ENCODE results near the gene NDUFA3. TPM values are rescaled to one million over a fixed set of nuclear protein-coding genes. Genes with fewer than 3 reads are reported as not detected.

Gene NDUFA3
- total RNA-seq, 1 donor from 2014 or later: 503 TPM

DNA sequence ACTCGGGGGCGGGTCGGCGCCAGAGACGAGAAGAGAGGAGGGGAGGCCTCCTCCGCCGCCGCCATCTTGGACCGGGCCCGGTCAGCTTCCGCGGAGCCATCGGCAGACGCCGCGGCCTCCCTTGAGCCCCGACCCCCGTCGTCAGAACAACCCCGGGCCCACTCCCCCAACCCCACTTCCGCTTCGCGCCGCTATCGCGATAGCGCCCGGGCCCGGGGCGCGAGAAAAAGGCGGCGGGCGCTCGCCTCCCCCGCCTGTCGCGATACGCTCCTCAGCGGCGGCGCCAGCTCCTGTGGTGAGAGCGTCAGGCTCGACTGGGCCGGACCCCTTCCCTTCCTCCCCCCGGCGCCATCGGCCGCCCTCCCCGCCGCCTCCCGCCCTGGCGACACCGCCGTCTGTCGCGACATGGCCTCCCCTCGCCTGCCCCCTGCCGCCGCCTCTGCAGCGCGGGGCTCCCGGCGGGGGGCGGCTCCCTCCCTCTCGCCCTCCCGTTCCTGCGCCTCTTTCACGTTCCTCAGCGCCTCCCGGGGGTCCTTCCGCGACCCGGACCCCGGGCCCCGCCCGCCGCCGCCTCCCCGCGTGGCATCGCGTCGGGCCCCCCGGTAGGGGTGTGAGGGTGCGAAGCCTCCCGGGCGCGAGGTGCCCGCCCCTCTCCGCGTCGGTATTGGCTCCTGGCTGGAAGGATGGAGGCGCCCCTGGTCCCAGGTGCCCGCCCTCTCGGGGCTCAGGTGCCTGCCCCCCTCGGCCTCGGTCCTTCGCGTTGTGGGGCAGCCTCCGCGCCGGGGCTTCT is 35.2 kb downstream of the NDUFA3 start, which contains the start of gene CNOT3:
TSS of gene CNOT3 (plus strand) at position 64 of the 790 bp plus-strand sequence. CDS start 5,217 bp downstream, outside the sequence.
- Histone ChIP-seq H3K4me3 (peak within 1 kb of the TSS; percentile 99), H3K27ac (replicated peaks) (peak within 1 kb of the TSS; percentile 97), H3K9me3 (replicated peaks) (no peaks in the 10 kb centered on the region), H3K36me3 (peaks cover 5% of the 10 kb centered on the region), H3K27me3 (ENCODE audit: low read depth) (no peaks in the 10 kb centered on the region), H3K4me1 (peaks cover 57% of the 10 kb centered on the region)
- DNase-seq: no peak
- TF ChIP-seq, protein P1, sequence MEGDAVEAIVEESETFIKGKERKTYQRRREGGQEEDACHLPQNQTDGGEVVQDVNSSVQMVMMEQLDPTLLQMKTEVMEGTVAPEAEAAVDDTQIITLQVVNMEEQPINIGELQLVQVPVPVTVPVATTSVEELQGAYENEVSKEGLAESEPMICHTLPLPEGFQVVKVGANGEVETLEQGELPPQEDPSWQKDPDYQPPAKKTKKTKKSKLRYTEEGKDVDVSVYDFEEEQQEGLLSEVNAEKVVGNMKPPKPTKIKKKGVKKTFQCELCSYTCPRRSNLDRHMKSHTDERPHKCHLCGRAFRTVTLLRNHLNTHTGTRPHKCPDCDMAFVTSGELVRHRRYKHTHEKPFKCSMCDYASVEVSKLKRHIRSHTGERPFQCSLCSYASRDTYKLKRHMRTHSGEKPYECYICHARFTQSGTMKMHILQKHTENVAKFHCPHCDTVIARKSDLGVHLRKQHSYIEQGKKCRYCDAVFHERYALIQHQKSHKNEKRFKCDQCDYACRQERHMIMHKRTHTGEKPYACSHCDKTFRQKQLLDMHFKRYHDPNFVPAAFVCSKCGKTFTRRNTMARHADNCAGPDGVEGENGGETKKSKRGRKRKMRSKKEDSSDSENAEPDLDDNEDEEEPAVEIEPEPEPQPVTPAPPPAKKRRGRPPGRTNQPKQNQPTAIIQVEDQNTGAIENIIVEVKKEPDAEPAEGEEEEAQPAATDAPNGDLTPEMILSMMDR (IDR thresholded peaks at IDR 0.05; ENCODE audit: borderline replicate concordance): peak; percentile 15
- intact Hi-C loops (cut with micrococcal nuclease): no loop called here

DNA sequence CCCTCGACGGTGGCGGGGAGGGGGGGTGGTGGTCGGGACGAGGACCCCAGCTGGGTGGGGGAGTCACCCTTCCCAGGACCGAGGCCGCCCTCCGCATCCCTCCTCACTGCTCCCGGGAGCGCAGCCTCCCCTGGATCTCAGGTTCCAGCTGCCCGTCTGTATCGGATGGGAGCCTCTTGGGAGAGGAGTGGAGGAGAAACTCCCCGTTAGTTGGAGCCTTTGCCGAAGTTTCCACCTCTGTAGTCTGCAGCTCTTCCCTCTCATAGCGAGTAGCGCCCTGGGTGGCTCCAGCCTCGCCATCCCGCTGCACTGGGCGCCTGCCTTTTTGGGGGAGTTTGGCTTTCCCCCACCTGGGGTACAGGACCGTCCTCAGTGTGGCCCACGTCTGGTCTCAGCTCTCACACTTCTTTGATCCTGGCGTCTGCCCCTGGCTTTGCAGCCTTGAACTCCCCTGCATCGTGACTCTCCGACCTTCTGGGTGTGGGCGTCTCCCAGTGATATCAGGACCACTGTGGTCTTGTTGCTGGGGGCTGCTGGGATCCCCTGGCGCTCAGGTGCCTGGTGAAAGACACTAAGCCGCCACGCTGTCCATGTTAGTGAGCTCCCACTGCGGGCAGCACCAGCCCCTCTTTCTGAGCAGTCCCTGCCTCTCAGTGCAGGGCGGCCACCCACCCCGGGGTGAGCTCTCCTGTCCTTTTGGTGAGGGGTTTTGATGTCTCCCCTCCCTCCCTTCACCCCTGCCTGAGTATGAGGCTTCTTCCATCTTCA is 36.0 kb downstream of the NDUFA3 start:
- H3K27me3 ChIP-seq (ENCODE audit: low read depth): no peaks in the 10 kb centered on the region
- intact Hi-C loops (cut with micrococcal nuclease): no loop called here
- H3K27ac ChIP-seq (replicated peaks): peak overlapping the region; percentile 97
- TF ChIP-seq, protein P1 (IDR thresholded peaks at IDR 0.05; ENCODE audit: borderline replicate concordance): no peak
- no peak for DNase-seq
- peaks cover 13% of the 10 kb centered on the region for H3K36me3 ChIP-seq
- H3K4me3 ChIP-seq: peak overlapping the region; percentile 99
- H3K9me3 ChIP-seq (replicated peaks): no peaks in the 10 kb centered on the region
- peaks cover 57% of the 10 kb centered on the region for H3K4me1 ChIP-seq

DNA sequence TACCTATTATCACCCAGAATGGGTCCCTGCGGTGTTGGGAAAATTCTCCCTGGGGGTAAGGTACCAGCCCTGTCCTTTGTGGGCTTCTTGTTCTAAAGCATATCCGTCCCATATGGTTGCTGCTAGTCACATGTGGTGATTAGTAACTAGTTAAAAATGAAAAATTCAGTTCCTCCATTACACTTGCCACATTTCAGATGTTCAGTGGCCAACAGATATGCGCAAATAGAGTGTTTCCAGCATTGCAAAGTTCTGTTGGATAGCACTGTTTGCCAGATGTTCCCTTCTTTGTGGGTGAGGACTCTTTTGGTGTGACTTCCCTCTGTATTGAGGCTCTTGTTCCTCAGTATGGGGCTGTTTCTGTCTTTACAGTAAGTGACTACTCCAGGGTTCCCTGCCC is 38.7 kb downstream of the NDUFA3 start:
- TF ChIP-seq, protein P1 (IDR thresholded peaks at IDR 0.05; ENCODE audit: borderline replicate concordance): no peak
- H3K27ac ChIP-seq (replicated peaks): no peak overlapping the region
- H3K27me3 ChIP-seq (ENCODE audit: low read depth): no peaks in the 10 kb centered on the region
- DNase-seq: no peak
- H3K36me3 ChIP-seq: peaks cover 40% of the 10 kb centered on the region
- no peaks in the 10 kb centered on the region for H3K9me3 ChIP-seq (replicated peaks)
- no peak overlapping the region for H3K4me3 ChIP-seq
- H3K4me1 ChIP-seq: peaks cover 55% of the 10 kb centered on the region
- intact Hi-C loops (cut with micrococcal nuclease): no loop called here

DNA sequence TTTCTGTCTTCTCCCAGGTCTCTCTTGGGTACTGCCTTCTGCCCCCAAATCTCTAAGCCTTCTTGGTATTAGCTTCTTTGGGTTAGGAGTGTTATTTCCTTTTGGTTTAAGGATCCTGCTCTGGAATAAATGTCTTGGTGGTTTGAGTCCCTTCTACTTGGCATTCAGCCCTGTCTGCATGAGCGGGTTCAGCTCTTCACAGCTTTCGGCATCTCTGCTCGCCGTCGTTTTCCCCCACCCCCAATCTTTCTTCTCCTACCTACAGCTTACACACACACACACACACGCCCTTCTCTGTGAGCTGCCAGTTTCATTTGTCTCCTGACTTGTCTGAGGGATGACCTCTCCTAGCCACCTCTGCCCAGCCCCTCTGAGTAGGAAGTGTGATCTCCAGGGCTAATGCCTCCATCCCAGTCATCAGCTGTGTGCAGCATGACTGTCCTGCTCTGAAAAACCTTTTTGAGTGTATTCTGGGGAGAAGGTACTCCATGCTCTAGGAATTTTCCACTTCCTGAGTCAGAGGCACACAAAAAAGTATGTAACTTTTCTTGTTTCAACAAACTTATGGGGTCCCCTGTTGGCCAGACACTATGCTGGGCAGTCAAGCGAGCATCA is 39.6 kb downstream of the NDUFA3 start:
- TF ChIP-seq, protein P1 (IDR thresholded peaks at IDR 0.05; ENCODE audit: borderline replicate concordance): no peak
- H3K36me3 ChIP-seq: peaks cover 49% of the 10 kb centered on the region

DNA sequence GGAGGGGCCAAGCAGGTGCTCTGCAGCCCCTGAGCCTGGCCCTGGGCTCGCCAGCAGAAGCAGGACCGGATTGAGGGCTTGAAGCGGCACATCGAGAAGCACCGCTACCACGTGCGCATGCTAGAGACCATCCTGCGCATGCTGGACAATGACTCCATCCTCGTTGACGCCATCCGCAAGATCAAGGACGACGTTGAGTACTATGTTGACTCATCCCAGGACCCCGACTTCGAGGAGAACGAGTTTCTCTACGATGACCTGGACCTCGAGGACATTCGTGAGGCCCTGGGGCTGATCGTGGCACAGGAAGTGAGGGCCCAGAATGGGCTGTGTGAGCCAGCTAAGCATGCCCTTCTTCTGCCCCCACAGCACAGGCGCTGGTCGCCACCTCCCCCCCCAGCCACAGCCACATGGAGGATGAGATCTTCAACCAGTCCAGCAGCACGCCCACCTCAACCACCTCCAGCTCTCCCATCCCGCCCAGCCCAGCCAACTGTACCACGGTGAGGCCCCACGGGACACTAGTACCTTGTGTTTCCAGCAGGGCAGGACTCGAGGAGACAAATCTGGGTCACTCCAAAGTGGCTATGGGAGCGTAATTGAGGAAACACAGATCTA is 43.0 kb downstream of the NDUFA3 start:
- Histone ChIP-seq H3K36me3 (peaks cover 81% of the 10 kb centered on the region), H3K27ac (replicated peaks) (no peak overlapping the region), H3K9me3 (replicated peaks) (no peaks in the 10 kb centered on the region), H3K4me3 (no peak overlapping the region), H3K4me1 (peaks cover 41% of the 10 kb centered on the region), H3K27me3 (ENCODE audit: low read depth) (no peaks in the 10 kb centered on the region)
- TF ChIP-seq, protein P1 (IDR thresholded peaks at IDR 0.05; ENCODE audit: borderline replicate concordance): no peak
- intact Hi-C loops (cut with micrococcal nuclease): no loop called here
- DNase-seq: no peak

More for the DNA sequence above, 39.6 kb downstream of the NDUFA3 start:
- intact Hi-C loops (cut with micrococcal nuclease): no loop called here
- Histone ChIP-seq H3K9me3 (replicated peaks) (no peaks in the 10 kb centered on the region), H3K4me1 (peaks cover 60% of the 10 kb centered on the region), H3K27ac (replicated peaks) (no peak overlapping the region), H3K4me3 (no peak overlapping the region), H3K27me3 (ENCODE audit: low read depth) (no peaks in the 10 kb centered on the region)
- DNase-seq: no peak
